Adrenal gland (tissue), 12 donors: ENCODE measurements around the gene GLOD5. TPM values are rescaled to one million over a fixed set of nuclear protein-coding genes. Genes with fewer than 3 reads are reported as not detected.

Experiments
- DNase-seq, 7 donors: peaks; one replicate each; pipeline ENCODE4 v3.0.0-alpha.2; 2019 to 2020
- H3K27ac ChIP-seq, 5 donors: fragments of 200-600 bp; sonication (generic) in 4 of 5; 1 replicate in 3 of 5; 2 replicates in 2 of 5; pipeline versions ENCODE4 v1.5.1 to v1.8.0; 2016 to 2020; ENCODE audit warnings: mild to moderate bottlenecking in 1 of 5
- H3K27me3 ChIP-seq: fragments of 200-600 bp; 2 replicates; pipeline ENCODE4 v1.8.0; 2021
- H3K36me3 ChIP-seq, 2 donors: fragments of 200-600 bp; replicated peaks in 1 of 2; 1 replicate in 1 of 2; 2 replicates in 1 of 2; pipeline versions ENCODE4 v1.5.1 to v1.8.0; 2018 to 2022
- H3K4me1 ChIP-seq, 2 donors: fragments of 200-600 bp; replicated peaks in 1 of 2; 1 replicate in 1 of 2; 2 replicates in 1 of 2; pipeline versions ENCODE4 v1.5.1 to v1.8.0; 2018 to 2021
- H3K4me3 ChIP-seq, 4 donors: fragments of 200-600 bp; sonication (generic) in 3 of 4; one replicate each; pipeline ENCODE4 v1.5.1; 2016 to 2018
- H3K9me3 ChIP-seq, 3 donors: fragments of 200-600 bp; sonication (generic) in 1 of 3; replicated peaks in 1 of 3; 1 replicate in 2 of 3; 2 replicates in 1 of 3; pipeline versions ENCODE4 v1.5.1 to v1.8.0; 2016 to 2021
- CTCF ChIP-seq, 6 experiments: fragments of 450-650 bp in 4 of 6; fragments of 200-600 bp in 2 of 6; sonication (generic) in 1 of 6; IDR thresholded peaks; 1 replicate in 5 of 6; 2 replicates in 1 of 6; pipeline versions ENCODE4 v1.5.1 to v1.8.0; 2016 to 2021; ENCODE audit warnings: antibody characterized with exemption in 6 of 6, mild to moderate bottlenecking in 2 of 6, moderate library complexity in 1 of 6
- POLR2A ChIP-seq, 2 donors: fragments of 450-650 bp; IDR thresholded peaks; one replicate each; pipeline ENCODE4 v1.6.1; 2017; ENCODE audit warnings: antibody characterized with exemption in 2 of 2, mild to moderate bottlenecking in 2 of 2, moderate library complexity in 1 of 2
- WGBS, 4 donors: extraction: QIAGEN DNeasy Blood & Tissue Kit in 2 of 4; methylation state at CpG; one replicate each; pipeline versions ENCODE4 v1.1.5 to v1.1.7; 2013 to 2017; 5-methylcytosine and 5-hydroxymethylcytosine counted together
- intact Hi-C, 2 donors: fragments of 100-400 bp; cut with DNase I; formaldehyde crosslinking; loops; one replicate each; pipeline versions ENCODE4 v1.14.1 to v1.15.0; 2022 to 2023
- polyA plus RNA-seq, 3 donors: library from polyadenylated mRNA; stranded (reverse); fragments of 200-250 nt in 2 of 3; fragments of 350-450 nt in 1 of 3; fragmentation: Illumina TruSeq in 1 of 3; extraction: RNeasy Lipid Tissue Mini Kit (QIAGEN cat#74804) in 1 of 3; gene quantifications; one replicate each; pipeline ENCODE4 v1.2.3, GENCODE V29; 2013 to 2014
- total RNA-seq, 9 donors: library from RNA; depleted of rRNA in 4 of 9; stranded (reverse); fragments of >200 nt in 4 of 9; fragments of 120-200 nt in 1 of 9; fragmentation: NEBNext Ultra II Directional in 1 of 9; extraction: Animal tissue kit (Norgen Biotek cat#: 25700) in 1 of 9; gene quantifications; one replicate each; pipeline versions ENCODE4 v1.1.0 to v1.2.4, GENCODE V29; 2013 to 2023
- donor health status: healthy with polysubstance abuse.
- donor health status: Bipolar disorder and iron deficiency.
- donor health status: DM: yes; HTN: yes; CAD: no.
- donor health status: DM: no; HTN: no; CAD: no.
- donor health status: DM: no; HTN: no; CAD: no.
- donor health status: DM: yes; HTN: yes; CAD: no.

GLOD5 gene
- total and polyA plus RNA-seq, 12 donors: 0.94 TPM; not detected in 11

GRCh38 chrX:48790477-48790876, 28.9 kb downstream of the GLOD5 start:
- WGBS, 4 donors: 54 to 64% (median 58%) methylated on average over 5 of the region's 5 CpGs
- Histone ChIP-seq H3K4me3 (no peak overlapping the region), H3K27ac (no peak overlapping the region), H3K4me1 (no peaks in the 10 kb centered on the region), H3K36me3 (no peaks in the 10 kb centered on the region), H3K27me3 (peaks cover 11% of the 10 kb centered on the region), H3K9me3 (no peaks in the 10 kb centered on the region)
- no peak for DNase-seq
- no peak for TF ChIP-seq CTCF (IDR thresholded peaks at IDR 0.05)
- no peak for TF ChIP-seq POLR2A (IDR thresholded peaks at IDR 0.05)
- intact Hi-C loops: loop anchor here in 1 of 2 donors (10.0 kb wide), 1 partner anchor 114 kb away; no protein-coding TSS in a partner anchor

- Histone ChIP-seq H3K36me3 (no peaks in the 10 kb centered on the region), H3K27ac (no peak overlapping the region), H3K27me3 (peaks cover 11% of the 10 kb centered on the region), H3K4me3 (no peak overlapping the region), H3K9me3 (no peaks in the 10 kb centered on the region), H3K4me1 (no peaks in the 10 kb centered on the region)
- no peak for DNase-seq
- no peak for TF ChIP-seq POLR2A (IDR thresholded peaks at IDR 0.05)
- TF ChIP-seq CTCF (IDR thresholded peaks at IDR 0.05): no peak
- 81 to 90% (median 88%) methylated on average over 11 of the region's 11 CpGs; no CpG with 5 or more reads in 1 of the 4 donors for WGBS, 4 donors
- intact Hi-C loops: loop anchor here in 1 of 2 donors (10.0 kb wide), 1 partner anchor 114 kb away; no protein-coding TSS in a partner anchor
Measured at GRCh38 chrX:48791063-48791820, 29.7 kb downstream of the GLOD5 start.

GRCh38 chrX:48792219-48792618, 30.7 kb downstream of the GLOD5 start:
- Histone ChIP-seq H3K4me1 (no peaks in the 10 kb centered on the region), H3K9me3 (no peaks in the 10 kb centered on the region), H3K27ac (no peak overlapping the region), H3K4me3 (no peak overlapping the region), H3K36me3 (no peaks in the 10 kb centered on the region), H3K27me3 (peaks cover 11% of the 10 kb centered on the region)
- DNase-seq: no peak
- WGBS, 4 donors: 75 to 88% (median 79%) methylated on average over 6 to 7 of the region's 7 CpGs
- TF ChIP-seq POLR2A (IDR thresholded peaks at IDR 0.05): no peak
- no peak for TF ChIP-seq CTCF (IDR thresholded peaks at IDR 0.05)
- intact Hi-C loops: loop anchor here in 1 of 2 donors (10.0 kb wide), 1 partner anchor 113 kb away; no protein-coding TSS in a partner anchor

GRCh38 chrX:48793935-48794334, 32.4 kb downstream of the GLOD5 start:
- intact Hi-C loops: loop anchor here in 1 of 2 donors (10.0 kb wide), 1 partner anchor 111 kb away; no protein-coding TSS in a partner anchor
- no peak for TF ChIP-seq CTCF (IDR thresholded peaks at IDR 0.05)
- TF ChIP-seq POLR2A (IDR thresholded peaks at IDR 0.05): no peak
- DNase-seq: no peak
- no peaks in the 10 kb centered on the region for H3K9me3 ChIP-seq
- H3K27ac ChIP-seq: no peak overlapping the region
- no peak overlapping the region for H3K4me3 ChIP-seq
- no peaks in the 10 kb centered on the region for H3K36me3 ChIP-seq
- 81 to 100% (median 89%) methylated on average over 2 to 4 of the region's 4 CpGs for WGBS, 4 donors
- no peaks in the 10 kb centered on the region for H3K27me3 ChIP-seq
- H3K4me1 ChIP-seq: no peaks in the 10 kb centered on the region
